Measurements from ENCODE around the gene FAM32A.

DNA sequence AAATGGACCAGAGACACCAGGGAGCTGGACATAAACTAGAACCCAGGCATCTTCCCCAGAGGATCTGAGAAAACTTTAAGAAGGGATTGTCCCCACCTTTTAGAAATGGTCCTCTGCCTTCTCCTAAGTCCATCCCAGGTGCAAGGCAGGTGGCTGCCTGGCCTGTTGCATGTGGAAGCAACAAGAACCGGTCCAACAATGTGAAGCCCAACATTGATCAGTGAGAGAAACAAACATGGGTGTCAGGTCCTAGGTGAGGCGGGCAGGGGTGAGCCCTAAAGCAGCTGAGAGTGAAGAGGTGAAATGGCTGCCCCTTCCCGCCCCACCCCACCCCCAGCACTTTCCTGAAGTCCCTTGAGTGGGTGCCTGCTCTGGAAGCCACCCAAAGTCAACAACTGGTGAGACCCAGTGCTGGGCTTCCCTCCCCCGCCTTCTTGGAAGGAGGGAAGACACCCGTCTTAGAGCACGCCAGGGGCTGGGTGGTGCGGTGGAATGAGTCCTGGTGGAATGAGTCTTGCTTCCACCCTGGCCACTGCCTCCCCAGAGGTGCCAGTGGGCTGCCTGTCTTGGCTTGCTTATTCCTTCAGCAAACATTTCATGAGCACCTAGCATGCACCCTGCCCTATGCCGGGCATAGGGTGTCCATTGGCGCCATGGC, 14.2 kb downstream of the FAM32A start:
- no peak for TF ChIP-seq CTCF (IDR thresholded peaks at IDR 0.05)
- no peak for TF ChIP-seq POLR2A (IDR thresholded peaks at IDR 0.05)
